Naive B cell (primary cell): ENCODE data around the gene ADRB1. TPM values are rescaled to one million over a fixed set of nuclear protein-coding genes. Genes with fewer than 3 reads are reported as not detected.
A peak's percentile ranks its signal among the peaks of the same experiment; 100 is the strongest.

Experiments used
- ATAC-seq, 2 donors: fragments of 150-1000 bp; cut with Tn5 transposase; 2 replicates each; pipeline ENCODE4 v1.10.0; 2021; ENCODE audit warnings: low read depth in 2 of 2, mild to moderate bottlenecking in 2 of 2, moderate library complexity in 2 of 2
- DNase-seq: peaks from one replicate; pipeline ENCODE4 v3.0.0; 2022
- H3K27ac Mint-ChIP-seq, 6 donors: one replicate each; pipeline ENCODE4 v1.8.0; 2020 to 2022; ENCODE audit warnings: mild to moderate bottlenecking in 6 of 6, mixed read lengths in 6 of 6, moderate library complexity in 5 of 6, inconsistent platforms in 2 of 6
- H3K27me3 Mint-ChIP-seq, 3 donors: one replicate each; pipeline ENCODE4 v1.8.0; 2021 to 2022; ENCODE audit warnings: mixed read lengths in 3 of 3, mild to moderate bottlenecking in 1 of 3
- H3K36me3 Mint-ChIP-seq, 2 donors: one replicate each; pipeline ENCODE4 v1.8.0; 2020 to 2022; ENCODE audit warnings: mixed read lengths in 2 of 2, inconsistent platforms in 1 of 2, mild to moderate bottlenecking in 1 of 2
- H3K4me1 Mint-ChIP-seq, 3 donors: one replicate each; pipeline ENCODE4 v1.8.0; 2020 to 2022; ENCODE audit warnings: mixed read lengths in 3 of 3, inconsistent platforms in 1 of 3, mild to moderate bottlenecking in 1 of 3, moderate library complexity in 1 of 3
- H3K4me3 Mint-ChIP-seq, 8 donors: one replicate each; pipeline ENCODE4 v1.8.0; 2020 to 2022; ENCODE audit warnings: mild to moderate bottlenecking in 8 of 8, mixed read lengths in 8 of 8, moderate library complexity in 8 of 8, inconsistent platforms in 2 of 8
- H3K9me3 Mint-ChIP-seq, 7 donors: one replicate each; pipeline ENCODE4 v1.8.0; 2020 to 2022; ENCODE audit warnings: mixed read lengths in 7 of 7, mild to moderate bottlenecking in 5 of 7, inconsistent platforms in 2 of 7, moderate library complexity in 1 of 7
- polyA plus RNA-seq, 6 donors: library from polyadenylated mRNA; unstranded; fragments of 300-500 nt; fragmentation: Illumina TruSeq; gene quantifications; one replicate each; pipeline ENCODE4 v1.2.3, GENCODE V29; 2021; ENCODE audit warnings: low read depth in 6 of 6

ADRB1 gene
- polyA plus RNA-seq, 6 donors from 2014 or later = 0.66 TPM; not detected in 5

- Mint-ChIP-seq H3K9me3 (peaks cover 0 to 5% (median 3%) of the 10 kb centered on the region in 7 donors), H3K4me3 (peak overlapping the region; percentile 1 to 85 (median 72)), H3K27me3 (peaks cover 8 to 10% (median 9%) of the 10 kb centered on the region in 3 donors), H3K36me3 (peaks cover 0 to 10% of the 10 kb centered on the region in 2 donors), H3K4me1 (peaks cover 51 to 68% (median 64%) of the 10 kb centered on the region in 3 donors), H3K27ac (peak overlapping the region in 5 of 6 donors; percentile 4 to 81 (median 34))
- peak; percentile 57 to 64 for ATAC-seq
- DNase-seq = peak; percentile 21
Observed at GRCh38 chr10:114095559-114096337, 52.1 kb downstream of the ADRB1 start.

Other genes with a start within 250 kb of the ADRB1 start
- gene DCLRE1A, start 189.8 kb upstream of the ADRB1 start, polyA plus RNA-seq = 1 to 10 TPM; 1.5 to 4.6 (median 1.9) TPM
- 10 to 100 TPM in 5 of 6 donors, 1 to 10 TPM in 1; 7.2 to 18.9 (median 14.2) TPM for gene NHLRC2, start 189.2 kb upstream of the ADRB1 start, polyA plus RNA-seq
- 10 to 100 TPM; 18.1 to 27.5 (median 21.2) TPM for gene CCDC186, start 130.3 kb downstream of the ADRB1 start, polyA plus RNA-seq
- gene TDRD1, start 135.5 kb downstream of the ADRB1 start, polyA plus RNA-seq = under 1 TPM in 1 of 6 donors, not detected in 5; 0.75 TPM
- gene VWA2, start 195.4 kb downstream of the ADRB1 start, polyA plus RNA-seq = not detected